SU-DHL-6 (cell line): Measurements from ENCODE around the gene RAB3GAP2.

Experiments
- EZH2phosphoT487 ChIP-seq: fragments of 200-600 bp; sonication (generic), shearing (Covaris generic); conservative IDR thresholded peaks from 2 replicates; pipeline ENCODE4 v1.6.1; 2018; ENCODE audit warnings: mild to moderate bottlenecking, antibody characterized with exemption, low read length, moderate library complexity, mixed read lengths
- TF ChIP-seq, protein P1 (sequence below): fragments of 200-600 bp; sonication (generic); IDR thresholded peaks from one replicate; pipeline ENCODE4 v1.5.1; 2017; ENCODE audit warnings: antibody characterized with exemption, mild to moderate bottlenecking, low read length, moderate library complexity; ENCODE audit not compliant: insufficient read depth, poor library complexity, severe bottlenecking

DNA sequence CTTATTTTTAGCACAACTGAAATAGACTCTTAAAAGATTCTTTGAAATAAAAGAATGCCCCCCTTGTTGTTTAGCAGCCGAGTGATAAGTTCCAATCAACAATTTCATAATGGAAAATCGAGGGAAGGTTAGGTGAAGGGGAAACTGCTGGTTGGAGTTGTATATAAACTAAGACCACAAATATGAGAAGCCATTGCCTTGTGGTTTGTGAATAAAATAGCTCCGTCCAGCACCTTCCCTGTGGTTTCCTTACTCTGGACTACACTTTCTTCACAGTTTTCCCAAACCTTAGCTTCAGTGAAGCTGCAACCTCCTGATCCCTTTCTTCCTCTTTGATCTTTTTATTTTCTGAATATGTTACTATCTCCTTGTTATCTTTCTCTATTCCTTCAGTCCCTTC is 6.7 kb upstream of the RAB3GAP2 start:
- TF ChIP-seq, protein P1, sequence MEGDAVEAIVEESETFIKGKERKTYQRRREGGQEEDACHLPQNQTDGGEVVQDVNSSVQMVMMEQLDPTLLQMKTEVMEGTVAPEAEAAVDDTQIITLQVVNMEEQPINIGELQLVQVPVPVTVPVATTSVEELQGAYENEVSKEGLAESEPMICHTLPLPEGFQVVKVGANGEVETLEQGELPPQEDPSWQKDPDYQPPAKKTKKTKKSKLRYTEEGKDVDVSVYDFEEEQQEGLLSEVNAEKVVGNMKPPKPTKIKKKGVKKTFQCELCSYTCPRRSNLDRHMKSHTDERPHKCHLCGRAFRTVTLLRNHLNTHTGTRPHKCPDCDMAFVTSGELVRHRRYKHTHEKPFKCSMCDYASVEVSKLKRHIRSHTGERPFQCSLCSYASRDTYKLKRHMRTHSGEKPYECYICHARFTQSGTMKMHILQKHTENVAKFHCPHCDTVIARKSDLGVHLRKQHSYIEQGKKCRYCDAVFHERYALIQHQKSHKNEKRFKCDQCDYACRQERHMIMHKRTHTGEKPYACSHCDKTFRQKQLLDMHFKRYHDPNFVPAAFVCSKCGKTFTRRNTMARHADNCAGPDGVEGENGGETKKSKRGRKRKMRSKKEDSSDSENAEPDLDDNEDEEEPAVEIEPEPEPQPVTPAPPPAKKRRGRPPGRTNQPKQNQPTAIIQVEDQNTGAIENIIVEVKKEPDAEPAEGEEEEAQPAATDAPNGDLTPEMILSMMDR = no peak
- TF ChIP-seq EZH2phosphoT487 = no peak
